Measurements from ENCODE around the gene SLC29A2. TPM values are rescaled to one million over a fixed set of nuclear protein-coding genes. Genes with fewer than 3 reads are reported as not detected.

SLC29A2 gene
- total RNA-seq, 1 donor, result under 0.01 TPM

DNA sequence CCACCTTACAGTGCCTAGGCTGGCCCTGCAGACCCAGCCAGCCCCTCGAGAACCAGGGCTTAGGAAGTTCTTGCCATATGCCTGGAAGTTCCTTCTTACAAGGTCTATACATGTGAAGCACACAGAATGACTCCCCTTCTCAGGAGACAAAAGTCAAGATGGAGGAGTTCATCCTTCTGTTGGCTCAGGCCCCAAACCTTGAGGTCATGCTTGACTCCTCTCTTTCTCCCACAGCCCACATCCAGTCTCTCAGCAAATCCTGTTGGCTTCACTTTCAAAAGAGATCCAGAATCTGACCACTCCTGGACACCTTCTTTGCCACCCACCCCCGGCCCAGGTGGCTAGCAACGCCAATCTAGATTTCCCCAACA lies 53.0 kb downstream of the SLC29A2 start:
- Histone ChIP-seq H4K20me1 (ENCODE audit: insufficient read depth, low read length) (peaks cover 25% of the 10 kb centered on the region), H3K4me3 (ENCODE audit: insufficient read depth, low read length) (no peak overlapping the region), H3K27me3 (ENCODE audit: insufficient read depth, low read length) (no peaks in the 10 kb centered on the region), H2AFZ (ENCODE audit: low read length) (peak overlapping the region; percentile 11), H3K27ac (ENCODE audit: low read depth, low read length) (peak overlapping the region; percentile 97), H3K4me2 (ENCODE audit: insufficient read depth, low read length) (peak overlapping the region; percentile 62), H3K36me3 (ENCODE audit: insufficient read depth, low read length) (no peaks in the 10 kb centered on the region), H3K9me3 (ENCODE audit: low read depth, low read length) (no peaks in the 10 kb centered on the region), H3K79me2 (ENCODE audit: insufficient read depth, low read length) (peaks cover 32% of the 10 kb centered on the region), H3K4me1 (ENCODE audit: insufficient read depth, low read length) (peaks cover 62% of the 10 kb centered on the region)
- TF ChIP-seq, protein P1, sequence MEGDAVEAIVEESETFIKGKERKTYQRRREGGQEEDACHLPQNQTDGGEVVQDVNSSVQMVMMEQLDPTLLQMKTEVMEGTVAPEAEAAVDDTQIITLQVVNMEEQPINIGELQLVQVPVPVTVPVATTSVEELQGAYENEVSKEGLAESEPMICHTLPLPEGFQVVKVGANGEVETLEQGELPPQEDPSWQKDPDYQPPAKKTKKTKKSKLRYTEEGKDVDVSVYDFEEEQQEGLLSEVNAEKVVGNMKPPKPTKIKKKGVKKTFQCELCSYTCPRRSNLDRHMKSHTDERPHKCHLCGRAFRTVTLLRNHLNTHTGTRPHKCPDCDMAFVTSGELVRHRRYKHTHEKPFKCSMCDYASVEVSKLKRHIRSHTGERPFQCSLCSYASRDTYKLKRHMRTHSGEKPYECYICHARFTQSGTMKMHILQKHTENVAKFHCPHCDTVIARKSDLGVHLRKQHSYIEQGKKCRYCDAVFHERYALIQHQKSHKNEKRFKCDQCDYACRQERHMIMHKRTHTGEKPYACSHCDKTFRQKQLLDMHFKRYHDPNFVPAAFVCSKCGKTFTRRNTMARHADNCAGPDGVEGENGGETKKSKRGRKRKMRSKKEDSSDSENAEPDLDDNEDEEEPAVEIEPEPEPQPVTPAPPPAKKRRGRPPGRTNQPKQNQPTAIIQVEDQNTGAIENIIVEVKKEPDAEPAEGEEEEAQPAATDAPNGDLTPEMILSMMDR (IDR thresholded peaks at IDR 0.05; ENCODE audit: extremely low read depth, low read depth, low read length), result no peak
- DNase-seq (ENCODE audit: insufficient read length, low spot score, missing footprints), result peak; percentile 83

DNA sequence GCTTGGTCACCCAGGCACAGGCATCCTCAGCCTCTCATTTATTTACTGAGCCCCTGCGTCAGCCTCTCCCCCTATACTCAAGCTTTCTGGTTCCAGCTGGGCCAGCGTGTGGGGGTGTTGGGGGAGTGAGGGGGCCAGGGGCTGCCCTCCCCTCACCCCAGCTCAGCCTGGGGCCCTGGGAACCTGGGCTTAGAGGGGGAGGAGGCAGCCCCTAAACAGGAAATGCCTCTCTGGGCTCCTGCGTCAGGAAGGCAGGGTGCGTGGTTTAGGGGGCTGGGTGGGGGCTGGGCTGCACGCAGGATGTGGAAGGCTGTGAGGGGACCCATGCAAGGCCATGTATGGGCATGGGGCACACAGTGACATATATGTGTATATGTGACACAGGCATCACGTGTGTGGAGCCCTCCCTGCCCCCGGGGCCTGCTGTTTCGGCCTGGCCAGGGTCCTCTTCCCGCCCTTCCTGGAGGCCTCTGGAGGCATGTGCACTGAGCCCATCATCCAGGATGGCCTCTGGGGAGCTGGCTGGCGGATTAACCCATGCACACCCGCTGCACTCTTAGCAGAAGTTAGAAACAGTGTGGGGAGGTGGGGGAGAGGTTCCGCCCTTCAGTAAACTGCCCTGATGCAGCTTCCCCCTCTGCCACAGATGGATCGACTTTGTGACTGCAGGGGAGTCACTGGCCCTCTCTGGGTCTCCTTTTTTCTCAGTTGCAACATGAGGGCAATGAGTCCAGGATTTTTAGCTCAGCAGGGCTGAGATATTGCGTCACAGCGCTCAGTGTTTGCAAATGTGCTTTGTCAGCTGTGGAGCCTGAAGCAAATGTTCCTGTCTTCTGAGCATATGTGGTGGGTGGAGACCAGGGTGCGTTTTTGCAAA lies 53.6 kb downstream of the SLC29A2 start:
- H3K4me2 ChIP-seq (ENCODE audit: insufficient read depth, low read length), result peak overlapping the region; percentile 75
- DNase-seq (ENCODE audit: insufficient read length, low spot score, missing footprints), result peak; percentile 88
- peaks cover 25% of the 10 kb centered on the region for H4K20me1 ChIP-seq (ENCODE audit: insufficient read depth, low read length)
- H3K4me3 ChIP-seq (ENCODE audit: insufficient read depth, low read length), result peak overlapping the region; percentile 75
- TF ChIP-seq, protein P1 (IDR thresholded peaks at IDR 0.05; ENCODE audit: extremely low read depth, low read depth, low read length), result no peak
- no peaks in the 10 kb centered on the region for H3K27me3 ChIP-seq (ENCODE audit: insufficient read depth, low read length)
- H3K4me1 ChIP-seq (ENCODE audit: insufficient read depth, low read length), result peaks cover 60% of the 10 kb centered on the region
- H3K27ac ChIP-seq (ENCODE audit: low read depth, low read length), result peak overlapping the region; percentile 97
- H3K36me3 ChIP-seq (ENCODE audit: insufficient read depth, low read length), result no peaks in the 10 kb centered on the region
- H3K79me2 ChIP-seq (ENCODE audit: insufficient read depth, low read length), result peaks cover 33% of the 10 kb centered on the region
- peak overlapping the region; percentile 65 for H2AFZ ChIP-seq (ENCODE audit: low read length)
- H3K9me3 ChIP-seq (ENCODE audit: low read depth, low read length), result no peaks in the 10 kb centered on the region

DNA sequence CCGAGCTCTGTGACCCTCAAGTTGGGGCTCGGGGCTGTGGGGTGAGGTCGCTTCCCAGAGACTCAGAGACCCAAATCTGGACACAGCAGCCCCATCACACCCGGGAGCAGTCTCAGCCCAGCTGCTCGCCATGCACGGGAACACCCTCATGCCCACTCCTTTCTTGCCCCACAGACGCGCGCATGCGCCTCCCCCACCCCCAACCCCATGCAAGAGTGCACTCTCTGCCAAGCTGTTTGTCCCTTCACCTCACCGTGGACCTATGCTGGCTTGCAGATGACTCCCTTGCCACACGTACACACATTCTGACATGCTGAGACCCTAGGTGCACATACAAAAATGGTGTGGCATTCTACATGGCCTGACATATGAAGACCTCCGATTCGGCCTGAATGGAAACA lies 54.2 kb downstream of the SLC29A2 start:
- Histone ChIP-seq H3K4me1 (ENCODE audit: insufficient read depth, low read length) (peaks cover 55% of the 10 kb centered on the region), H2AFZ (ENCODE audit: low read length) (peak overlapping the region; percentile 65), H3K9me3 (ENCODE audit: low read depth, low read length) (no peaks in the 10 kb centered on the region), H3K27ac (ENCODE audit: low read depth, low read length) (peak overlapping the region; percentile 97), H3K79me2 (ENCODE audit: insufficient read depth, low read length) (peaks cover 33% of the 10 kb centered on the region), H4K20me1 (ENCODE audit: insufficient read depth, low read length) (peaks cover 25% of the 10 kb centered on the region), H3K4me2 (ENCODE audit: insufficient read depth, low read length) (peak overlapping the region; percentile 75), H3K27me3 (ENCODE audit: insufficient read depth, low read length) (no peaks in the 10 kb centered on the region), H3K36me3 (ENCODE audit: insufficient read depth, low read length) (no peaks in the 10 kb centered on the region), H3K4me3 (ENCODE audit: insufficient read depth, low read length) (peak overlapping the region; percentile 75)
- peak; percentile 97 for DNase-seq (ENCODE audit: insufficient read length, low spot score, missing footprints)
- TF ChIP-seq, protein P1 (IDR thresholded peaks at IDR 0.05; ENCODE audit: extremely low read depth, low read depth, low read length), result no peak

DNA sequence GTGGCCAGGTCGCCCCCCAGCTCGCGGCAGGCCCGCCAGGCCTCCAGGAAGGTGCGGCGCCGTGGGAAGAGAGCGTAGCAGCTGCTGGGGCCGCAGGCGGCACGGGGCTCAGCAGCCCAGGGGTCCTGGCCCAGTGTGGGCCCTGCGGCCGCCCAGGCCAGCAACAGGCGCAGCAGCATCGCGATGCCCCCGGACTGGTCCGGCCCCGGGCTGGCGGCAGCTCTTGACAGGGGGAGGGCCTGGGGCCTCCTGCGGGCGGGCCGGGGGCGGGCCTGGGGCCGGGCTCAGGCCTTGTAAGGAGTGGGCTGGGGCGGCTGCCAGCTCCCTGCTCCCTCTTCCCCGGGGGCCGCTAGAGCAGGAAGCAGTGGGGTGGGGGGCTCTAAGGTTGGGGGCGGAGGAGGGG lies 54.7 kb downstream of the SLC29A2 start, which contains the start of gene CD248:
Gene CD248 (minus strand): TSS at position 196 of the 403 bp plus-strand sequence. CDS start 17 bp downstream, at position 179.
- peak within 1 kb of the TSS; percentile 65 for H2AFZ ChIP-seq (ENCODE audit: low read length)
- H3K36me3 ChIP-seq (ENCODE audit: insufficient read depth, low read length), result no peaks in the 10 kb centered on the region
- peak within 1 kb of the TSS; percentile 96 for H3K4me2 ChIP-seq (ENCODE audit: insufficient read depth, low read length)
- H3K9me3 ChIP-seq (ENCODE audit: low read depth, low read length), result no peaks in the 10 kb centered on the region
- peak; percentile 96 for DNase-seq (ENCODE audit: insufficient read length, low spot score, missing footprints)
- H3K4me1 ChIP-seq (ENCODE audit: insufficient read depth, low read length), result peaks cover 55% of the 10 kb centered on the region
- TF ChIP-seq, protein P1 (IDR thresholded peaks at IDR 0.05; ENCODE audit: extremely low read depth, low read depth, low read length), result no peak
- peaks cover 33% of the 10 kb centered on the region for H3K79me2 ChIP-seq (ENCODE audit: insufficient read depth, low read length)
- H3K27me3 ChIP-seq (ENCODE audit: insufficient read depth, low read length), result no peaks in the 10 kb centered on the region
- H3K27ac ChIP-seq (ENCODE audit: low read depth, low read length), result peak within 1 kb of the TSS; percentile 97
- H4K20me1 ChIP-seq (ENCODE audit: insufficient read depth, low read length), result peaks cover 25% of the 10 kb centered on the region
- H3K4me3 ChIP-seq (ENCODE audit: insufficient read depth, low read length), result peak within 1 kb of the TSS; percentile 75
